WERI-Rb-1 (cell line): ENCODE data around the gene VPS37D.
A peak's percentile ranks its signal among the peaks of the same experiment; 100 is the strongest.
"Not testable (repeated sequence)": the region's sequence is repeated elsewhere in the genome, so short reads cannot be mapped to it uniquely, and the experiment has no call there.

Experiments
- DNase-seq: peaks from one replicate; pipeline ENCODE4 v3.0.0-alpha.2; 2020
- H3K27ac ChIP-seq: fragments of 250-450 bp; sonication (Bioruptor Pico); 2 replicates; pipeline ENCODE4 v1.5.1; 2020; ENCODE audit warnings: mild to moderate bottlenecking, moderate library complexity
- H3K27me3 ChIP-seq: fragments of 250-450 bp; sonication (Bioruptor Pico); 2 replicates; pipeline ENCODE4 v1.5.1; 2021; ENCODE audit warnings: mild to moderate bottlenecking, low read depth, moderate library complexity; ENCODE audit not compliant: insufficient read depth, severe bottlenecking
- H3K36me3 ChIP-seq: fragments of 250-450 bp; sonication (Bioruptor Pico); 2 replicates; pipeline ENCODE4 v1.5.1; 2020; ENCODE audit warnings: mild to moderate bottlenecking, moderate library complexity
- H3K4me3 ChIP-seq: 2 replicates; pipeline ENCODE4 v1.5.1; 2011; ENCODE audit warnings: low read depth, mild to moderate bottlenecking, control low read depth, low read length
- H3K9me3 ChIP-seq: fragments of 250-450 bp; sonication (Bioruptor Pico); 2 replicates; pipeline ENCODE4 v1.5.1; 2021; ENCODE audit warnings: mild to moderate bottlenecking, moderate library complexity; ENCODE audit not compliant: severe bottlenecking
- TF ChIP-seq, protein P1 (sequence below): IDR thresholded peaks from 2 replicates; pipeline ENCODE4 v1.5.1; 2011; ENCODE audit warnings: low read depth, mild to moderate bottlenecking, control low read depth, inconsistent platforms, low read length

The VPS37D gene

DNA sequence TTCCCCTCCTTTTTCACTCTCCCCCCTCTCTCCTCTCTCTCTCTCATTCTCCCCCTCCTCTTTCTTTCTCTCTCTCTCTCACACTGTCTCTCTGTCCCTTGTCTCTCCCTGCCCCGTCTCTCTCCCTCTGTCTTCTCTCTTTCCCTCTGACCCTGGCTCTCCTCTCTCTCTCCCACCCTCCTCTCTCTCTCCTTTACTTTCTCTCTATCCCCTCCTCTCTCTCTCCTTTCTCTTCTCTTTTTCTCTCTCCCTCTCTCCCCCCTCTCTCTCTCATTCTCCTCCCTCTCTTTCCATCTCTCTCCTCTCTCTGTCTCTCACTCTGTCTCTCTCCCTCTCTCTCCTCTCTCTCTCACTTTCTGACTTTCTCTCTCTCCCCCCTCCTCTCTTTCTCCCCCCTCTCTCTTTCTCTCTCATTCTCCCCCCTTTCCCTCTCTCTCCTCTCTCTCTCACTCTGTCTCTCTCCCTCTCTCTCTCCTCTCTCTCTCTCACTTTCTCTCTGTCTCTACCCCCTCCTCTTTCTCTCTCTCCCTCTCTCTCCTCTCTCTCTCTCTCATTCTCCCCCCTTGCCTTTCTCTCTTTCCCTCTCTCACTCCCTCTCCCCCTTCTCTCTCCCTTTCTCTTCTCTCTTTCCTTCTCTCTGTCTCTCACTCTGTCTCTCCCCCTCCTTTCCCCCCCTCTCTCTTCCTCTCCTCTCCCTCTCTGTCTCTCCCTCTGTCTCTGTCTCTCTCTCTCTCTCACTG, 18.9 kb upstream of the VPS37D start:
- no peak overlapping the region for H3K27ac ChIP-seq

GRCh38 chr7:73649576-73649975, 18.1 kb upstream of the VPS37D start:
- H3K36me3 ChIP-seq = no peaks in the 10 kb centered on the region
- peaks cover 4% of the 10 kb centered on the region for H3K27me3 ChIP-seq
- DNase-seq = no peak
- TF ChIP-seq, protein P1, sequence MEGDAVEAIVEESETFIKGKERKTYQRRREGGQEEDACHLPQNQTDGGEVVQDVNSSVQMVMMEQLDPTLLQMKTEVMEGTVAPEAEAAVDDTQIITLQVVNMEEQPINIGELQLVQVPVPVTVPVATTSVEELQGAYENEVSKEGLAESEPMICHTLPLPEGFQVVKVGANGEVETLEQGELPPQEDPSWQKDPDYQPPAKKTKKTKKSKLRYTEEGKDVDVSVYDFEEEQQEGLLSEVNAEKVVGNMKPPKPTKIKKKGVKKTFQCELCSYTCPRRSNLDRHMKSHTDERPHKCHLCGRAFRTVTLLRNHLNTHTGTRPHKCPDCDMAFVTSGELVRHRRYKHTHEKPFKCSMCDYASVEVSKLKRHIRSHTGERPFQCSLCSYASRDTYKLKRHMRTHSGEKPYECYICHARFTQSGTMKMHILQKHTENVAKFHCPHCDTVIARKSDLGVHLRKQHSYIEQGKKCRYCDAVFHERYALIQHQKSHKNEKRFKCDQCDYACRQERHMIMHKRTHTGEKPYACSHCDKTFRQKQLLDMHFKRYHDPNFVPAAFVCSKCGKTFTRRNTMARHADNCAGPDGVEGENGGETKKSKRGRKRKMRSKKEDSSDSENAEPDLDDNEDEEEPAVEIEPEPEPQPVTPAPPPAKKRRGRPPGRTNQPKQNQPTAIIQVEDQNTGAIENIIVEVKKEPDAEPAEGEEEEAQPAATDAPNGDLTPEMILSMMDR = no peak
- no peaks in the 10 kb centered on the region for H3K9me3 ChIP-seq
- no peak overlapping the region for H3K4me3 ChIP-seq
- H3K27ac ChIP-seq = no peak overlapping the region

More for the DNA sequence above, 18.9 kb upstream of the VPS37D start:
- TF ChIP-seq, protein P1 = no peak
- DNase-seq = no peak
- Histone ChIP-seq H3K4me3 (no peak overlapping the region), H3K27me3 (peaks cover 4% of the 10 kb centered on the region), H3K36me3 (no peaks in the 10 kb centered on the region), H3K9me3 (no peaks in the 10 kb centered on the region)

DNA sequence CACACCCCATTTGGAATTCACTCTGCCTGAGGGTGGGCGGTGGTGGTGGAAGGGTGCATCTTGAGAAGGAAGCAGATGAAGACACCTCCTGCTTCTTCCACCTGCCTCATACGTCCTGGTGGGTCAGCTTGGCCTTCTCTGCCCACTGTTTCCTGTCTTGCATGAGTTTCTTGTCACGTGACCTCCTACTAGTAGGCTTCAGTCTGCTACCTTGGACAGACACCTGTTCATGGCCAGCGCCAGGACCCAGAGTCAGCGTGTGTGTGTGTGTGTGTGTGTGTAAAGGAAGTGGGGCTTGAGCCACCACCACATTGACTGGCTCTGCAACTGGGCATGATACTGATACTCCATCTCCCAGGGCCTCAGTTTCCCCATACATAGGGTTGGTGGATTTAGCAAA, 17.1 kb upstream of the VPS37D start:
- peaks cover 4% of the 10 kb centered on the region for H3K27me3 ChIP-seq
- TF ChIP-seq, protein P1 = no peak
- no peak for DNase-seq
- no peak overlapping the region for H3K4me3 ChIP-seq
- no peaks in the 10 kb centered on the region for H3K36me3 ChIP-seq
- H3K27ac ChIP-seq = no peak overlapping the region
- no peaks in the 10 kb centered on the region for H3K9me3 ChIP-seq

- Histone ChIP-seq H3K9me3 (no peaks in the 10 kb centered on the region), H3K27me3 (peaks cover 4% of the 10 kb centered on the region), H3K36me3 (no peaks in the 10 kb centered on the region), H3K27ac (peak overlapping the region; percentile 2; the same call in 1 of the 2 replicates), H3K4me3 (no peak overlapping the region)
- DNase-seq = peak; percentile 92
- TF ChIP-seq, protein P1 = no peak
These were observed 15.1 kb upstream of the VPS37D start for GRCh38 chr7:73652541-73652949.

- H3K4me3 ChIP-seq, H3K27ac ChIP-seq, H3K27me3 ChIP-seq, H3K36me3 ChIP-seq, H3K9me3 ChIP-seq, DNase-seq: not testable (repeated sequence)
These were observed 12.3 kb upstream of the VPS37D start for GRCh38 chr7:73655309-73655708.

DNA sequence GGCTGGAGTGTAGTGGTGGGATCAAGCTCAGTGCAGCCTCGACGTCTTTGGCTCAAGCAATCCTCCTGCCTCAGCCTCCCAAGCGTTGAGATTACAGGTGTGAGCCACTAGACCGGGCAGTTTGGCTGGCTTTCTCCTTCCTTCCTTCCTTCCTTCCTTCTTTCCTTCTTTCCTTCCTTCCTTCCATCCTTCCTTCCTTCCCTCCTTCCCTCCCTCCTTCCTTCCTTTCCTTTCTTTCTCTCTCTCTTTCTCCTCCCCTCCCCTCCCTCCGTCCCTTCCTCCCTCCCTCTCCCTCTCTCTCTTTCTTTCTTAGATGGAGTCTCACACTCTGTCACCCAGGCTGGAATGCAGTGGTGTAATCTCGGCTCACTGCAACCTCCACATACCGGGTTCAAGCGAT, 7.6 kb upstream of the VPS37D start:
- TF ChIP-seq, protein P1 = no peak
- Histone ChIP-seq H3K27ac (no peak overlapping the region), H3K27me3 (no peaks in the 10 kb centered on the region), H3K4me3 (no peak overlapping the region), H3K9me3 (peaks cover 2% of the 10 kb centered on the region), H3K36me3 (no peaks in the 10 kb centered on the region)
- DNase-seq = no peak

- not testable (repeated sequence) for H3K9me3 ChIP-seq, H3K4me3 ChIP-seq, H3K27me3 ChIP-seq, H3K36me3 ChIP-seq, H3K27ac ChIP-seq, DNase-seq
These were observed 7.0 kb upstream of the VPS37D start for GRCh38 chr7:73660594-73660993.
